H1 (cell line): ENCODE results near the gene RNF166. TPM values are rescaled to one million over a fixed set of nuclear protein-coding genes. Genes with fewer than 3 reads are reported as not detected.
A peak's percentile ranks its signal among the peaks of the same experiment; 100 is the strongest.

Experiments
- CTCF ChIA-PET: fragments of 300-600 bp; sonication (Branson Sonifier 250); formaldehyde crosslinking; loops from one replicate; lab custom pipeline; 2021; ENCODE audit not compliant: partially characterized antibody; lab: Charles Lee
- POLR2A ChIA-PET: fragments of 300-600 bp; sonication (Branson Sonifier 250); formaldehyde crosslinking; loops from one replicate; lab custom pipeline; 2021; ENCODE audit warnings: inconsistent platforms; ENCODE audit not compliant: partially characterized antibody; lab: Charles Lee
- DNase-seq, 2 experiments: peaks; one replicate each; pipeline versions ENCODE4 v3.0.0 to v3.0.0-alpha.2; 2010 to 2022; ENCODE audit warnings: low spot score in 2 of 2, low read depth in 1 of 2, mixed read lengths in 1 of 2
- FAIRE-seq: peaks from 2 replicates; lab custom pipeline; 2011; peaks lifted over from hg19 to GRCh38; lab: Jason Lieb, UNC
- H2AFZ ChIP-seq: 2 replicates; pipeline ENCODE4 v1.8.1; 2012; ENCODE audit warnings: low read length, inconsistent platforms
- H2AK5ac ChIP-seq: 2 replicates; pipeline ENCODE4 v1.6.1; 2013; ENCODE audit warnings: low read depth, low read length
- H2BK120ac ChIP-seq: replicated peaks from 2 replicates; pipeline ENCODE3; 2013; ENCODE audit warnings: low read depth, low read length, inconsistent platforms
- H2BK12ac ChIP-seq: 2 replicates; pipeline ENCODE4 v1.6.1; 2013; ENCODE audit warnings: low read depth, low read length
- H2BK15ac ChIP-seq: 2 replicates; pipeline ENCODE4 v1.6.1; 2013; ENCODE audit warnings: low read length
- H2BK20ac ChIP-seq: 2 replicates; pipeline ENCODE4 v1.6.1; 2013; ENCODE audit warnings: low read length
- H2BK5ac ChIP-seq: 2 replicates; pipeline ENCODE4 v1.6.1; 2013; ENCODE audit warnings: low read depth, low read length
- H3K14ac ChIP-seq: 2 replicates; pipeline ENCODE4 v1.6.1; 2013; ENCODE audit warnings: inconsistent platforms; ENCODE audit not compliant: insufficient read length
- H3K18ac ChIP-seq: 2 replicates; pipeline ENCODE4 v1.6.1; 2013; ENCODE audit warnings: low read length; ENCODE audit errors: extremely low read depth
- H3K23ac ChIP-seq: 2 replicates; pipeline ENCODE4 v1.6.1; 2013; ENCODE audit warnings: inconsistent platforms; ENCODE audit not compliant: insufficient read length
- H3K23me2 ChIP-seq: 2 replicates; pipeline ENCODE4 v1.6.1; 2013; ENCODE audit warnings: low read depth, low read length
- H3K27ac ChIP-seq: 2 replicates; pipeline ENCODE4 v1.6.1; 2011; ENCODE audit warnings: low read depth, low read length, inconsistent platforms
- H3K27me3 ChIP-seq, 4 experiments: replicated peaks in 1 of 4; 1 replicate in 1 of 4; 2 replicates in 3 of 4; pipeline versions ENCODE4 v1.6.1 to v1.8.1; 2011 to 2013; ENCODE audit warnings: low read length in 3 of 4, mild to moderate bottlenecking in 3 of 4, inconsistent platforms in 2 of 4, mixed read lengths in 2 of 4, moderate library complexity in 1 of 4; ENCODE audit not compliant: control insufficient read depth in 3 of 4, insufficient read depth in 3 of 4; ENCODE audit errors: extremely low read depth in 1 of 4
- H3K36me3 ChIP-seq, 4 experiments: 2 replicates each; pipeline versions ENCODE4 v1.6.1 to v1.8.1; 2011 to 2013; ENCODE audit warnings: mild to moderate bottlenecking in 4 of 4, low read length in 3 of 4, moderate library complexity in 2 of 4, control low read depth in 1 of 4, inconsistent platforms in 1 of 4; ENCODE audit not compliant: insufficient read depth in 4 of 4, control insufficient read depth in 2 of 4
- H3K4ac ChIP-seq: replicated peaks from 2 replicates; pipeline ENCODE3; 2013; ENCODE audit warnings: low read length, low read depth, mixed read lengths, inconsistent platforms; ENCODE audit not compliant: insufficient read length
- H3K4me1 ChIP-seq, 4 experiments: replicated peaks in 1 of 4; 1 replicate in 1 of 4; 2 replicates in 3 of 4; pipeline versions ENCODE4 v1.6.1 to v1.8.1; 2011 to 2013; ENCODE audit warnings: low read length in 3 of 4, inconsistent platforms in 2 of 4, mixed read lengths in 1 of 4; ENCODE audit not compliant: insufficient read depth in 4 of 4, control insufficient read depth in 3 of 4
- H3K4me2 ChIP-seq, 2 experiments: 2 replicates each; pipeline versions ENCODE4 v1.6.1 to v1.8.1; 2011 to 2013; ENCODE audit warnings: low read depth in 2 of 2, low read length in 2 of 2, control low read depth in 1 of 2, inconsistent platforms in 1 of 2, mild to moderate bottlenecking in 1 of 2; ENCODE audit not compliant: insufficient read depth in 1 of 2
- H3K4me3 ChIP-seq, 4 experiments: fragments of 200-600, 300-600 bp in 1 of 4; sonication (generic), shearing (Covaris generic), sonication (Bioruptor Twin) in 1 of 4; 2 replicates each; pipeline versions ENCODE4 v1.5.1 to v1.8.1; 2011 to 2016; ENCODE audit warnings: low read length in 4 of 4, low read depth in 3 of 4, control low read depth in 2 of 4, inconsistent platforms in 2 of 4, mild to moderate bottlenecking in 2 of 4, mixed read lengths in 1 of 4, moderate library complexity in 1 of 4; ENCODE audit not compliant: insufficient read depth in 2 of 4; ENCODE audit errors: extremely low read depth in 1 of 4
- H3K56ac ChIP-seq: replicated peaks from 2 replicates; pipeline ENCODE3; 2013; ENCODE audit warnings: low read depth, mild to moderate bottlenecking, mixed read lengths, low read length, inconsistent platforms; ENCODE audit not compliant: insufficient read length
- H3K79me1 ChIP-seq: 2 replicates; pipeline ENCODE4 v1.6.1; 2013; ENCODE audit warnings: low read depth, low read length, control low read depth
- H3K79me2 ChIP-seq, 2 experiments: 2 replicates each; pipeline versions ENCODE4 v1.6.1 to v1.8.1; 2012 to 2013; ENCODE audit warnings: low read length in 2 of 2, mild to moderate bottlenecking in 2 of 2, inconsistent platforms in 1 of 2; ENCODE audit not compliant: insufficient read depth in 2 of 2, control insufficient read depth in 1 of 2
- H3K9ac ChIP-seq, 4 experiments: replicated peaks in 1 of 4; 1 replicate in 1 of 4; 2 replicates in 3 of 4; pipeline versions ENCODE4 v1.6.1 to v1.8.1; 2011 to 2013; ENCODE audit warnings: low read depth in 3 of 4, low read length in 3 of 4, control low read depth in 2 of 4, mild to moderate bottlenecking in 2 of 4, moderate library complexity in 2 of 4, inconsistent platforms in 1 of 4; ENCODE audit errors: extremely low read depth in 1 of 4
- H3K9me3 ChIP-seq, 2 experiments: 2 replicates each; pipeline versions ENCODE4 v1.6.1 to v1.8.1; 2012 to 2013; ENCODE audit warnings: mild to moderate bottlenecking in 2 of 2, moderate library complexity in 2 of 2, control low read depth in 1 of 2, inconsistent platforms in 1 of 2, low read depth in 1 of 2, low read length in 1 of 2, mixed read lengths in 1 of 2; ENCODE audit not compliant: insufficient read depth in 2 of 2
- H4K20me1 ChIP-seq, 2 experiments: replicated peaks in 1 of 2; 2 replicates each; pipeline versions ENCODE3 to v1.8.1; 2011 to 2013; ENCODE audit warnings: inconsistent platforms in 2 of 2, low read length in 2 of 2, mild to moderate bottlenecking in 1 of 2; ENCODE audit not compliant: insufficient read depth in 2 of 2, control insufficient read depth in 1 of 2
- H4K5ac ChIP-seq: 2 replicates; pipeline ENCODE4 v1.6.1; 2013; ENCODE audit warnings: low read length, low read depth, mixed read lengths, inconsistent platforms; ENCODE audit not compliant: insufficient read length
- H4K8ac ChIP-seq: 2 replicates; pipeline ENCODE4 v1.8.0; 2013; ENCODE audit warnings: mild to moderate bottlenecking, moderate library complexity, low read length, inconsistent platforms; ENCODE audit not compliant: insufficient read depth; ENCODE audit errors: extremely low read depth
- H4K91ac ChIP-seq: replicated peaks from 2 replicates; pipeline ENCODE3; 2013; ENCODE audit warnings: low read length, mixed read lengths, inconsistent platforms; ENCODE audit not compliant: insufficient read length
- ASH2L ChIP-seq: fragments of 200-600, 300-600 bp; sonication (generic); IDR thresholded peaks from one replicate; pipeline ENCODE4 v1.7.1; 2017; ENCODE audit warnings: low read length
- CTCF ChIP-seq, 3 experiments: IDR thresholded peaks; 1 replicate in 2 of 3; 2 replicates in 1 of 3; pipeline versions ENCODE4 v1.5.1 to v1.6.1; 2011; ENCODE audit warnings: low read length in 3 of 3, mild to moderate bottlenecking in 3 of 3, inconsistent platforms in 2 of 3, low read depth in 1 of 3, moderate library complexity in 1 of 3; ENCODE audit not compliant: insufficient read depth in 1 of 3; ENCODE audit errors: control extremely low read depth in 1 of 3
- GABPA ChIP-seq: IDR thresholded peaks from 2 replicates; pipeline ENCODE4 v1.6.1; 2011; ENCODE audit warnings: mild to moderate bottlenecking, low read length, moderate library complexity, borderline replicate concordance; ENCODE audit not compliant: insufficient read depth
- KDM5A ChIP-seq: fragments of 200-600 bp; IDR thresholded peaks from 2 replicates; pipeline ENCODE4 v1.7.1; 2012; ENCODE audit warnings: mild to moderate bottlenecking, low read length, inconsistent platforms, mixed read lengths
- POLR2AphosphoS5 ChIP-seq: IDR thresholded peaks from 2 replicates; pipeline ENCODE4 v1.6.1; 2011; ENCODE audit warnings: low read depth, low read length
- RAD21 ChIP-seq, 2 experiments: IDR thresholded peaks in 1 of 2; conservative IDR thresholded peaks in 1 of 2; 2 replicates each; pipeline ENCODE4 v1.6.1; 2011; ENCODE audit warnings: low read depth in 2 of 2, low read length in 2 of 2, improper control_type of control experiment in 1 of 2, inconsistent platforms in 1 of 2, mild to moderate bottlenecking in 1 of 2, moderate library complexity in 1 of 2
- RXRA ChIP-seq: IDR thresholded peaks from 2 replicates; pipeline ENCODE4 v1.6.1; 2011; ENCODE audit warnings: low read depth, mild to moderate bottlenecking, low read length, moderate library complexity; ENCODE audit not compliant: insufficient read depth
- SP1 ChIP-seq: IDR thresholded peaks from 2 replicates; pipeline ENCODE4 v1.6.1; 2011; ENCODE audit warnings: low read depth, low read length
- WGBS, 2 experiments: shearing (Covaris generic) in 1 of 2; methylation state at CpG; one replicate each; pipeline versions ENCODE4 v1.1.6 to v1.1.7; 2013 to 2015; ENCODE audit warnings: low lambda C conversion rate in 2 of 2, mixed read lengths in 2 of 2, inconsistent platforms in 1 of 2, low coverage in 1 of 2, missing lambda C conversion rate in 1 of 2; ENCODE audit not compliant: insufficient replicate concordance in 2 of 2, insufficient coverage in 1 of 2, insufficient read length in 1 of 2; ENCODE audit errors: extremely low coverage in 1 of 2, missing lambda C conversion rate in 1 of 2; 5-methylcytosine and 5-hydroxymethylcytosine counted together
- polyA plus RNA-seq, 7 experiments: library from polyadenylated mRNA; depleted of rRNA in 3 of 7; stranded (reverse) in 5 of 7; unstranded in 2 of 7; fragments of >200 nt in 5 of 7; fragments of 200-250 nt in 2 of 7; gene quantifications; 1 replicate in 5 of 7; 2 replicates in 1 of 7; 4 replicates in 1 of 7; pipeline versions ENCODE4 v1.2.1 to v1.2.3, GENCODE V29; 2011 to 2013; ENCODE audit warnings: missing spikeins in 2 of 7, mixed read lengths in 2 of 7
- total RNA-seq: library from RNA; stranded (reverse); fragmentation: NEBNext Ultra II Directional; extraction: Animal tissue kit (Norgen Biotek cat#: 25700); gene quantifications from 2 replicates; pipeline ENCODE4 v1.2.1, GENCODE V29; 2021

The RNF166 gene
- total and polyA plus RNA-seq, 2 of the 8 experiments (the other 6 are each of a cell fraction or from before 2014, with no cell fraction given) = 29.8 to 31.2 TPM

GRCh38 chr16:88743693-88744576, 37.7 kb upstream of the RNF166 start:
- Histone ChIP-seq H3K18ac (no peak overlapping the region; the same call in 1 of the 2 replicates), H3K4ac (no peak overlapping the region), H3K27ac (no peak overlapping the region), H3K23me2 (no peaks in the 10 kb centered on the region), H4K8ac (peak overlapping the region; percentile 21), H3K9ac (no peak overlapping the region), H3K9me3 (no peaks in the 10 kb centered on the region), H2BK15ac (0 out of 2 replicates have a peak overlapping the region, but pooled peaks have one; percentile 81), H3K14ac (no peak overlapping the region), H4K91ac (no peak overlapping the region), H3K4me1 (peaks cover 0 to 11% (median 6%) of the 10 kb centered on the region in 4 experiments; a peak in 4 of 7 replicates), H2AFZ (no peak overlapping the region), H3K4me3 (no peak overlapping the region), H4K5ac (no peak overlapping the region), H3K56ac (no peak overlapping the region), H2AK5ac (peak overlapping the region; percentile 66; the same call in 1 of the 2 replicates), H2BK120ac (no peak overlapping the region), H2BK20ac (0 out of 2 replicates have a peak overlapping the region, but pooled peaks have one; percentile 32), H3K27me3 (no peaks in the 10 kb centered on the region), H2BK5ac (peak overlapping the region; percentile 48; the same call in 1 of the 2 replicates), H3K23ac (no peak overlapping the region), H2BK12ac (peak overlapping the region; percentile 62; the same call in 1 of the 2 replicates), H4K20me1 (peaks cover 0 to 5% of the 10 kb centered on the region in 2 experiments), H3K36me3 (no peaks in the 10 kb centered on the region), H3K79me2 (no peaks in the 10 kb centered on the region), H3K79me1 (no peaks in the 10 kb centered on the region), H3K4me2 (no peak overlapping the region)
- 72% methylated on average over 31 of the region's 32 CpGs; no CpG with 5 or more reads in 1 of the 2 experiments for WGBS, 2 experiments
- ChIA-PET POLR2A (interaction anchor here (1.0 kb wide), 1 partner anchor 63 kb away, joined by 3 read pairs; no protein-coding TSS in a partner anchor), CTCF (interaction anchor here (0.7 to 25.0 kb wide), 24 partner anchors 7 to 472 kb away, joined by 3 to 251 read pairs (median 4); partner anchors contain the start of genes APRT and CDT1)
- peak; percentile 60 for FAIRE-seq
- DNase-seq = peak; percentile 39 to 98
- TF ChIP-seq ASH2L = peak; percentile 17
- TF ChIP-seq CTCF (IDR thresholded peaks at IDR 0.05; ENCODE audit: control extremely low read depth in 1 of 3, insufficient read depth in 1 of 3, low read depth in 1 of 3, low read length in 3 of 3) = peak; percentile 81 to 96 (median 93)
- TF ChIP-seq RXRA = peak; percentile 53; the same call in 1 of the 2 replicates
- peak; percentile 68 for TF ChIP-seq GABPA
- no peak for TF ChIP-seq POLR2AphosphoS5
- TF ChIP-seq SP1 = no peak
- no peak for TF ChIP-seq KDM5A
- peak; percentile 44 to 51 for TF ChIP-seq RAD21 (IDR thresholded peaks at IDR 0.05 in 1 of 2, conservative IDR thresholded peaks at IDR 0.05 in 1 of 2; ENCODE audit: low read depth in 2 of 2, low read length in 2 of 2)
